MG63 (cell line): Measurements from ENCODE around the gene ADAM23. TPM values are rescaled to one million over a fixed set of nuclear protein-coding genes. Genes with fewer than 3 reads are reported as not detected.

Experiments
- DNase-seq: peaks from one replicate; pipeline ENCODE4 v3.0.0-alpha.2; 2020
- H3K27me3 ChIP-seq: fragments of 250-450 bp; sonication (Bioruptor Pico); 2 replicates; pipeline ENCODE4 v1.5.1; 2020; ENCODE audit warnings: mild to moderate bottlenecking, moderate library complexity
- H3K36me3 ChIP-seq: fragments of 250-450 bp; sonication (Bioruptor Pico); 2 replicates; pipeline ENCODE4 v1.5.1; 2020; ENCODE audit warnings: mild to moderate bottlenecking, moderate library complexity
- H3K4me3 ChIP-seq: fragments of 250-450 bp; sonication (Bioruptor Pico); 2 replicates; pipeline ENCODE4 v1.5.1; 2020; ENCODE audit warnings: mild to moderate bottlenecking, moderate library complexity
- H3K9me3 ChIP-seq: fragments of 250-450 bp; sonication (Bioruptor Pico); 2 replicates; pipeline ENCODE4 v1.5.1; 2020; ENCODE audit warnings: mild to moderate bottlenecking, moderate library complexity
- total RNA-seq: library from RNA; depleted of rRNA; stranded (reverse); fragments of >200 nt; shearing (Covaris generic); gene quantifications from 2 replicates; pipeline ENCODE4 v1.2.3, GENCODE V29; 2014; ENCODE audit warnings: low replicate concordance

The ADAM23 gene
- total RNA-seq, 1 experiment from 2014 or later: 1.1 TPM

DNA sequence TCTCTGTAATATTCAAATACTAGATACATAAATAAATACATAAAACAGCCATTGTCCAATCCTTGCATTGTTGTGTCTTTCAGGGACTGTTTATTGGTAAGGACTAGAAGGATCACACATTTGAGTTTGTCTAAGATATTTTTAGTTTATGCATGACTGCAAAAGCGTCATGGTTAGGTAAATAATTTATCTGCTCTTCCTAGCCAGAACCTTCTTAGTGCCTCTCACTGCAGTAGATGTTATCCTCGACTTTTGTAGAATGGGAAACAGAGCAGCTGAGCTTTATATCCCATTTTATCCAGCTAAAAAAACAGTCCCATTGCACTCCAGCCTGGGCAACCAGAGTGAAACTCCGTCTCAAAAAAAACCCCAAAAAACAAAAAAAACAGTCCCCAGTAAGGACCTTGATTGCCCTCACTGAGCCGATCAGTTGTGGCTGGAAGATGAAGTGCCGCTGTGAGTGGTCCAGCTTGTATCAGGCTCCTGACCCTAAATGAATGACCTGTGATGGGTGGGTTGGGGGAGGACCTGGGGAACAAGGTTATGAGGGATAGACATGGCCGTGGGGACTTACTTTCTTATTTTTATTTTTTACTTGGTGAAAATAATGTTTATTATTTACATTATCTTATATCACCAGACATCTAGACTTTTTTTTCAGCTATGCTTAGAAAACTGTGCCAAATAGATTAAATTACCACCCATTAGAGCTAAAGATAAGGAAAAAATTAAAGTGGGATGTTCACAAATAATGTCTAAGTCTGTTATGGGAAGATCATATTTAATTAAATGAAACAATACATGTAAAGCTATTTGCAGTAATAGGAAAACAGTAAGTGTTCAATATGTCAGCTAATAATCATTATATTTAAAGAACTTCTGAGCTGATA is 10.9 kb upstream of the ADAM23 start:
- DNase-seq: no peak
- Histone ChIP-seq H3K9me3 (no peaks in the 10 kb centered on the region), H3K36me3 (no peaks in the 10 kb centered on the region), H3K27me3 (no peaks in the 10 kb centered on the region; the same call in 1 of the 2 replicates), H3K4me3 (no peak overlapping the region)

DNA sequence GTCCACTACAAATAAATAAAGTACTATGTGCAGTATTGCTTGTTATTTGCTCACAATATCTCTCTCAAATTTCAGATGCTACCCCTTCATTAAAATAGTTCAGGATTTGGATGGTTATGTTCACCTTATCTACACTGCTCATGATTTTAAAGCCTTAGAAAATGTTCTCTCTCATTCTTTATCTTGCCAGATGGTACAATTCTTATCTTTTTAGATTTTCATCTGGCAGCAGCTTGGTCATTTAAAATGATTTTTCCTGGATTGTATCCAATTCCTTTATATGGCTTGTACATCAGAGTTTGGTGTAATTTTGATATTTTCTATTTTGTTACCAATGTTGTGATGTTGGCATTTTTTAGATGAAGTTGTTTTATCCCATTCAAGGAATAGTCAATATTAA is 10.1 kb upstream of the ADAM23 start:
- Histone ChIP-seq H3K9me3 (no peaks in the 10 kb centered on the region), H3K27me3 (no peaks in the 10 kb centered on the region; the same call in 1 of the 2 replicates), H3K36me3 (no peaks in the 10 kb centered on the region), H3K4me3 (no peak overlapping the region)
- no peak for DNase-seq

DNA sequence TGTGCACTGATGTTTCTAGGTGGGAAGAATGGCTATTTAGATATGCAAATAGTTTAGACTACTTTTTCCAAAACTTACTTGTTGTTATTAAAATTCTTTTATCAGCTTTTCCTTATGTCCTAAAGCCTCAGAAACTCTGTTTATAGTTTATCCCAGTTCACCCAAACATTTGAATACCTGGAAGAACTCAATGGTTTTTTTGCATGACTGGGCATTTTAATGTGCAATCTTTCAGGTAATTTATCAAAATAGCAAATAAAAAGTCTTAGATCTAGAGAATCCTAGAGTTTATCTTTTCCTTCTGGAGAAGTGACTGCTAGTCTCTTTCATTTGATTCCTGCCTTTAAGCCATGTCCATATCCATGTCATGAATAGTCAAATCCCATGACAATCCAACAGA is 9.6 kb upstream of the ADAM23 start:
- no peak overlapping the region for H3K4me3 ChIP-seq
- DNase-seq: no peak
- no peaks in the 10 kb centered on the region for H3K9me3 ChIP-seq
- H3K36me3 ChIP-seq: no peaks in the 10 kb centered on the region
- no peaks in the 10 kb centered on the region; the same call in 1 of the 2 replicates for H3K27me3 ChIP-seq

DNA sequence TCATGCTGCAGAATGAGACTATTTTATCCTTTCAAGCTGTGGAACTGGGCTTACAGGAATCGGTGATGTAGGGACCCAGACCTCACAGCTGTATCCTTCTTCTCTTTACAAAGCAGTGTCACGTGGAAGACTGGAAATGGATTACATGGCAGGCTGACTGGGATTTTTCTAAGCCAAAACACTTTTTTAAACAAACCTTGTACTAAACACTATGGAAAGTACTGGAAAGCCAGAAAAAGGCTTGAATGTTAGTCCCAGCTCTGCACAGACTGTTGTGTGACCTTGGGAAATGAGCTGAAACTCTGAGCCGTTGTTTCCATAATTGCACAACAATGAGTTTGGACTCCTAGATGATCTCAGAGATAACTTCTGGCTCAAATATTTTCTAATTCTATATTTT is 7.6 kb upstream of the ADAM23 start:
- H3K27me3 ChIP-seq: no peaks in the 10 kb centered on the region; the same call in 1 of the 2 replicates

DNA sequence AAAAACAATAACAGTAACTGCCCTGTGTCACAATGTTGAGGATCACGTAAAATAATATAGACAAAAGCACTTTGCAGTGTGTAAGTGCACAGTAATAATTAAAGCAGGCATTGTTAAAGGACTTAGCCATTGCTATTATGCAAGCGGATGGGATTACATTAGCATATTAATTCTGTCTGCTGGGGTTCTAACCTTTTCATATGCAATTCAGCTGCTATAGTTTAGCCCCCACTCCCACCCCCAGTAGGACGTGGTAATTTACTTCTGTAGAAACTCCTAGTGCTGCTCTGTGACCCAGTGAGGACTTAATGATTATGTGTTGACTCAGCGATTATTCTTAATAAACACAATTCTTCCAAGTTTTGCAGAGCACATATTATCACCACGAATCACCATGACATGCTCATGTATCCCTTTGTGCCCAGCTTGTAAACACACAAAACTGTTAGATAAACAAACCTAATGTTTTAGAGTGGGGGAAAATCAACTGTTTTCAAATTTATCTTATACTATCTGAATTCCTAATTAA is 5.1 kb upstream of the ADAM23 start:
- Histone ChIP-seq H3K36me3 (no peaks in the 10 kb centered on the region), H3K9me3 (no peaks in the 10 kb centered on the region), H3K27me3 (peaks cover 10% of the 10 kb centered on the region; the same call in 1 of the 2 replicates), H3K4me3 (no peak overlapping the region)
- no peak for DNase-seq

More for the DNA sequence above, 7.6 kb upstream of the ADAM23 start:
- DNase-seq: no peak
- H3K4me3 ChIP-seq: no peak overlapping the region
- H3K9me3 ChIP-seq: no peaks in the 10 kb centered on the region
- H3K36me3 ChIP-seq: no peaks in the 10 kb centered on the region

DNA sequence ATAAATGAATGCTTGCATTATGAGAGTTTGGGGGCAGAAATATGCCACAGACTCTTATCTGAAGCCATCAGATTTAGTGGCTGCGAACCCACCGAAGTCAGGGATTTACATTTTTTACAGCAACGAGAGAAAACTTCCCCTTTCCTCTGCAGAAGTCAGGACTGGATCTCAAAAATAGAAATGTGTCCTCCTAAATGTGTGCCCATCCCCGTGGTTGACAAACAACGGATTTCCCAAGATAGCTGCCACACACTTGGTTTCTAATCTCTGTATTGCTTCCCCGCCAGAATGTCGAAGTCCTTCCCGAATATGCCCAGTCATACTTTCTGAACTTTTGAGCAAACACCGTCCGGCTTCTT is 879 bp upstream of the ADAM23 start:
- Histone ChIP-seq H3K36me3 (no peaks in the 10 kb centered on the region), H3K4me3 (peak overlapping the region; percentile 52), H3K27me3 (peaks cover 10% of the 10 kb centered on the region; the same call in 1 of the 2 replicates), H3K9me3 (no peaks in the 10 kb centered on the region)
- DNase-seq: no peak

DNA sequence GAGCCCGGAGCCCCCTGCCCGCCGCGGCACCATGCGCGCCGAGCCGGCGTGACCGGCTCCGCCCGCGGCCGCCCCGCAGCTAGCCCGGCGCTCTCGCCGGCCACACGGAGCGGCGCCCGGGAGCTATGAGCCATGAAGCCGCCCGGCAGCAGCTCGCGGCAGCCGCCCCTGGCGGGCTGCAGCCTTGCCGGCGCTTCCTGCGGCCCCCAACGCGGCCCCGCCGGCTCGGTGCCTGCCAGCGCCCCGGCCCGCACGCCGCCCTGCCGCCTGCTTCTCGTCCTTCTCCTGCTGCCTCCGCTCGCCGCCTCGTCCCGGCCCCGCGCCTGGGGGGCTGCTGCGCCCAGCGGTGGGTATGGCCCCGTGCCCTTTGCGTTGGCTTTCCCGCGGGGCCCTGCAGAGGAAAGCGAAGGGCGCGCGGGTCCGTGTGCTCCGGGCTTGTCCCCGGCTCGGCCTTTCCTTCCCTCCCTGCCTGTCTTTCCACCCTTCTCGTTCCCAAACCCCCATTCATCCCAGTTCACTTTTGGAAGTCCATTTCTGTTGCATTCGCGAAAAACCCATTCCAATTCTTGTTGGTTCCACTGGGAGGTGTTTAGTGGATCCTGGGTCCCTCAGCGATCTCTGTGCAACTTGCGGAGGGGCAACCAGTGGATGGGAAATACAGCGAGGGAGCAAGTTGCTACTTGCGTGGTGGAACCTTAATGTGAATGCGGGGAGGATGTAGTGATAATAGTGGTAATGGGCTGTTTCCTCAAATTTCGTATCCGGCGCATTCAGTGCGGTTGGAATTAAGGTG is 599 bp downstream of the ADAM23 start:
- peaks cover 10% of the 10 kb centered on the region; the same call in 1 of the 2 replicates for H3K27me3 ChIP-seq
- H3K4me3 ChIP-seq: peak overlapping the region; percentile 52
- no peaks in the 10 kb centered on the region for H3K9me3 ChIP-seq
- H3K36me3 ChIP-seq: no peaks in the 10 kb centered on the region
- peak; percentile 43 for DNase-seq

DNA sequence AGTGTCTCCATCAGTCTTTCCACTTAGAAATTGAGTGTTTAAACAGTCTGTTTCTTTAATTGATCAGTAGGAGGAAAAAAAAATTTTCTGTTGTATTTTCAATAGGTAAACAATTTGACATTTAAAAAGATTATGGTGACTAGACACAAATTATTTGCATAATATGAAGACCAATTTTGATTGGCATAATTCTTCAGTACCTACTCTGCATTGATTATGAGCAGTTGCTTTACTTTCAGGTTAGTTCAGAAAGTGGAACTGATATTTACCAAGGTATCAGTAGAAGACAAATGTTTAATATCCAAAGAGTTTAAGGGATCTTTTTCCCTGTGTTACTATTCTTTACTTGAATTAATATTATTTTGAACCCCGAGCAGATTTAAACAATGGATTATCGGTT is 2.6 kb downstream of the ADAM23 start:
- Histone ChIP-seq H3K9me3 (no peaks in the 10 kb centered on the region), H3K36me3 (no peaks in the 10 kb centered on the region), H3K27me3 (peaks cover 10% of the 10 kb centered on the region; the same call in 1 of the 2 replicates), H3K4me3 (no peak overlapping the region)
- DNase-seq: no peak

DNA sequence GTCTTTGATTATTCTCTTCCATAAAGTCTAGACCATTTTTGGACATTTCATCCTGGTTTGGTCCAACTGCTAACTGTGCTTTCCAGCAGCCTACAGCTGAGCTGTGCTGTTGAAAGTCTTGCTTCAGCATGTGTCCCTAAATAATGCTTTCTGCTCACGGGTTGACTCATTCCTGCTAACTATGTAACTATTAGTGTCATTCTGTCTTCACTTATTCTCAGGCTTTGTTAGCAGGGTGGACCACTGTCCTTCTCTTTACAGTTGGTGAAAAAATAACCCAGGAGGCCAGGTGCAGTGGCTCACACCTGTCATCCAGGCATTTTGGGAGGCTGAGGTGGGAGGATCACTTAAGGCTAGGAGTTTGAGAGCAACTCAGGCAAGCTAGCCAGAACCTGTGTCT is 8.9 kb downstream of the ADAM23 start:
- Histone ChIP-seq H3K36me3 (no peaks in the 10 kb centered on the region), H3K9me3 (no peaks in the 10 kb centered on the region), H3K27me3 (no peaks in the 10 kb centered on the region), H3K4me3 (no peak overlapping the region)
- no peak for DNase-seq

DNA sequence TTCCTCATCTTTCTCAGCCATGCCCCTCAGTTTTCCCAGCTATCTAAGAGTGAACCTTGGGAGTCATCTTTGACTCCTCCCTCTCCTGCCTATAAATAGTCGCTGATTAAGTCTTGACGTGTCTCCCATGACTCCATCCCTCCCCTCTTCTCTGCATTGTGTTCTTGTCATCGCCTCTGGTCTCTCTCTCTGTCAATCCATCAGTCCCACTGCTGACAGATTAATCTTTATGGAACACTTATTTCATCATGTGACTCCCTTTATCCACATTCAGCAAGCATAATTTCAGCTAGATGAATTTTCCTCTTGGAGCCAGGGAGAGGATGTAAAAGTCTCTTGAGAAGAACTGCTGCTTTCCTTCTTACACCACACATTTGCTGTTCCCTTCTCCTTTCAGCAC is 9.4 kb downstream of the ADAM23 start:
- no peak for DNase-seq
- no peaks in the 10 kb centered on the region for H3K27me3 ChIP-seq
- H3K4me3 ChIP-seq: no peak overlapping the region
- no peaks in the 10 kb centered on the region for H3K9me3 ChIP-seq
- no peaks in the 10 kb centered on the region for H3K36me3 ChIP-seq

DNA sequence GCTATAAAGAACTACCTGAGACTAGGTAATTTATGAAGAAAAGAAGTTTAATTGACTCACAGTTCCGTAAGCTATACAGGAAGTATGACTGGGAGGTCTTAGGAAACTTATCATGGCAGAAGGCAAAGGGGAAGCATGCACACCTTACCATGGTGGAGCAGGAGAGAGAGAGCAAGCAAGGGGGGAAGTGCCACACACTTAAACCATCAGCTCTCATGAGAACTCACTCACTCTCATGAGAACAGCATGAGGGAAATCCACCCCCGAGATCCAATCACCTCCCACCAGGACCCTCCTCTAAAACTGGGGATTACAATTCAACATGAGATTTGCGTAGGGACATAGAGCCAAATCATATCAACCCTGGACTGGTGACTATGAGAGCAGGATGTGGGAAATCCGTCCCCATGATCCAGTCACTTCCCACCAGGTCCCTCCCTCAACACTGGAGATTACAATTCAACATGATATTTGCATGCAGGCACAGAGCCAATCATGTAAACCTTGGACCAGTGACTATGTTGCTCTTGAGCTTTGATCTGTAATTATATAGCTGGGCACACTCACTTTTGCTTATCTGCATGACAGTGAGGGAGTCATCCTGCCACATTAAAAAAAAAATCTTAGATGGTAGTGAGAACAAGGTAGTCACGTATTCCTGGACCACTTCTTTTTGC is 12.9 kb downstream of the ADAM23 start:
- no peak for DNase-seq
- H3K9me3 ChIP-seq: no peaks in the 10 kb centered on the region
- no peaks in the 10 kb centered on the region for H3K36me3 ChIP-seq
- no peaks in the 10 kb centered on the region for H3K27me3 ChIP-seq
- no peak overlapping the region for H3K4me3 ChIP-seq

DNA sequence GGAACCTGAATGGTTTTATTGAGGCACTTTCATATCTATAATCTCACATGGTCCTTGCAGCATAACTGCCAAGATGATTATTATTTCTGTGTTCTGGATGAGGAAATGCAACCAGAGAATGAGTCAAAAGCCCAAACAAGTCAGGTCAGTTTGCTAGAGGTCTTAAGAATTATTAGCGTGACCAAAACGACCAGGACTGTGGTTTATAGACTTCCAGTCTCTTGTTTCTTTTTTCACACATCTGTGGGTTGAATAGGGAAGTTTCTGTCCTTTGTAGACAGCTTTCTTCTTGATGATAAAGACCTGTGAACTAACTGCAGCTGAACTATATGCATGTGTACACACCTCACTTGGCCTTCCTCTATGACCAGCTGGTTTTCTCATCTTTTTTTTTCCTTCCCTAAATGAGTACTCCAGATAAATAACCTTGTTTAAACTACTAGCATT is 13.9 kb downstream of the ADAM23 start:
- no peaks in the 10 kb centered on the region for H3K9me3 ChIP-seq
- no peak overlapping the region for H3K4me3 ChIP-seq
- no peak for DNase-seq
- no peaks in the 10 kb centered on the region for H3K27me3 ChIP-seq
- H3K36me3 ChIP-seq: no peaks in the 10 kb centered on the region

DNA sequence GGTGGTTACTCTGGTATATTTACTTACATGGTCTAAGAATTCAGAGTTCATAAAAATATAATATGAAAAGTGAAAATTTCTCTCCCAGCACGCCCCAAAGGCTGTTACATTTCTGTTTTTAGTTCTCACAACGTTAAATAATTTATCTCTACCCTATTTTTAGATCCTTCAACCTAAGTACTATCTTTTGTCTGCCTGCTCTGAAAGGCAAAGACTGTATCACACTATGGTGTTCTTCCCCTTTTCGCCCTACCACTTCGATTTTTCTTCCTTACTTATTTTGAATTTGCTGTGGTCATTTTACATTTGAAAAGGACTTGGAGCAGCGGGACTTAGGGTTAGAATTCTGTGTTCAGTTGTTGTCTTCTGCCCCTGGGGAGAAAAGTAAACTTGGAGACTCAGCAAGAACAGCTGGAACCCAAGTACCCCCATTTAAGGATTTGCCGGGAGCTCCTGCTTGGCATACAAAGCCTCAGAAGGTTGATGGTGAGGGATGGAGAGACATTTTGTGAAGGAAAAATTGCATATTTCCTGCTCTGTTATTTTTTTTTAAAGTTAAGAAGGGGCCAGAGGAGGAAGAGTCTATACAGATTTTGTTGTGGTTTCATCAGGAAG is 19.0 kb downstream of the ADAM23 start:
- Histone ChIP-seq H3K4me3 (no peak overlapping the region), H3K9me3 (no peaks in the 10 kb centered on the region), H3K36me3 (no peaks in the 10 kb centered on the region), H3K27me3 (no peaks in the 10 kb centered on the region)
- DNase-seq: no peak

DNA sequence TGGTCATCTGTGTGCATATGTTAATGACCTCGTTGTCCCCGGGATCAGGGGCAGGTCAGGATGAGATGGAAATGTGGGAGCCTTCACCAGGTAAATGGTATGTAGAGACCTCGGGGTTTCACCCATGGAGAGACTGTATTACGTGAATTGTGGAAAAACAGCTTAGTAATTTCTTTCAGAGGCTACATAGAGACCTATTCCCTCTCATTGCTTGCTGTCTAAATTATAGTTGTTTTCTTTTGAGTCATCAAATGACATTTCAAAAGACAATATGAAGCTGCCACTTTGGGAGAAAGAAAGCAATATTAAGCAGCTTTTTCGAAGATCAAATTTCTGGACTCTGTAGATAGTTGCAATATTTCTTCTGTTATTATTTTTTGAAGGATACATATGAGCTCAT is 20.4 kb downstream of the ADAM23 start:
- H3K36me3 ChIP-seq: no peaks in the 10 kb centered on the region
- no peak for DNase-seq
- no peak overlapping the region for H3K4me3 ChIP-seq
- H3K27me3 ChIP-seq: no peaks in the 10 kb centered on the region
- H3K9me3 ChIP-seq: no peaks in the 10 kb centered on the region

DNA sequence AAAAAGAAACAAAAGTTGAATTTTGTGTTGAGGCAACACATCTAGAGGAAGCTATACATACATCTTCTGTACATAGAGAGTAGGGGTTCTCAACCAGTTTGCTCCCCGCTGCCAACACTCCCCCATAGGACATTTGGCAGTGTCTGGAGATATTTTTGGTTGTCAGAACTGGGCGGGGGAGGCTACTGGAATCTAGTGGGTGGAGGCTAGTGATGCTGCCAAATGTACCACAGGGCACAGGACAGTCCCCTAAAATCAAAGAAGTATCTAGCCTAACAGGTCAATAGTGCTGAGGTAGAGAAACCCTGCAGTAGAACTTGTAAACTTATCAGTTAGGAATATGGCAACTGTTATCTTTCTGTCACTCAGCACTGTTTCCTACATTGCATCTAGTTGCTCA is 21.3 kb downstream of the ADAM23 start:
- H3K36me3 ChIP-seq: no peaks in the 10 kb centered on the region
- no peak overlapping the region for H3K4me3 ChIP-seq
- no peaks in the 10 kb centered on the region for H3K9me3 ChIP-seq
- H3K27me3 ChIP-seq: no peaks in the 10 kb centered on the region
- no peak for DNase-seq

DNA sequence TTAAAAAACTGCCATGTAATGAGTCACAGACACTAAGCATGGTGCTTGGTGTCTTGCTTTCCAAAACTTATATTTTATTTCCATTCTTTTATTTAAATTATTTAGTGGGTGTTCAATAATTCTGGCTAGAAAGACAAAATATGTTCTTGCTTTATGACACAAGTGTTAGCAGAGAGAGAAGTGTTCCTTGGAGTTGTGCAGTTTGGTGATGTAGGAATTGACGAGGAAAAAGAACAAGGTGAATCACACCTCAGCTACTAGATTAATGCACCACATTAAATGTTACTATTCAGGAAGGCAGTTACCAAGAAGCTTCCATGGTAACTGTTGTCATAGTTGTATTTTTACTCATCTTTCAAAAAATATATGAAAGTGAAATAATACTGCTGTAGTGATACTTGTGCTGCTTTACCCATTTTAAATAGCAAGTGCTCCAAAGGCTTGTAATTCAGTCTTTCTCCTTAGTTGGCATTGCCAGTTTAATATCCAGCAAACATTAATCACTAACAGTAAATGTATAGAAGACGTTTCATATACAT is 28.3 kb downstream of the ADAM23 start:
- Histone ChIP-seq H3K4me3 (no peak overlapping the region), H3K9me3 (no peaks in the 10 kb centered on the region), H3K36me3 (no peaks in the 10 kb centered on the region), H3K27me3 (no peaks in the 10 kb centered on the region)
- DNase-seq: no peak
